ENCODE results near the gene LCN6. TPM values are rescaled to one million over a fixed set of nuclear protein-coding genes. Genes with fewer than 3 reads are reported as not detected.
"Not testable (repeated sequence)": the region's sequence is repeated elsewhere in the genome, so short reads cannot be mapped to it uniquely, and the experiment has no call there.

LCN6 gene
- polyA plus RNA-seq, 4 donors, result 1.4 to 21.5 (median 2.2) TPM; not detected in 1

DNA sequence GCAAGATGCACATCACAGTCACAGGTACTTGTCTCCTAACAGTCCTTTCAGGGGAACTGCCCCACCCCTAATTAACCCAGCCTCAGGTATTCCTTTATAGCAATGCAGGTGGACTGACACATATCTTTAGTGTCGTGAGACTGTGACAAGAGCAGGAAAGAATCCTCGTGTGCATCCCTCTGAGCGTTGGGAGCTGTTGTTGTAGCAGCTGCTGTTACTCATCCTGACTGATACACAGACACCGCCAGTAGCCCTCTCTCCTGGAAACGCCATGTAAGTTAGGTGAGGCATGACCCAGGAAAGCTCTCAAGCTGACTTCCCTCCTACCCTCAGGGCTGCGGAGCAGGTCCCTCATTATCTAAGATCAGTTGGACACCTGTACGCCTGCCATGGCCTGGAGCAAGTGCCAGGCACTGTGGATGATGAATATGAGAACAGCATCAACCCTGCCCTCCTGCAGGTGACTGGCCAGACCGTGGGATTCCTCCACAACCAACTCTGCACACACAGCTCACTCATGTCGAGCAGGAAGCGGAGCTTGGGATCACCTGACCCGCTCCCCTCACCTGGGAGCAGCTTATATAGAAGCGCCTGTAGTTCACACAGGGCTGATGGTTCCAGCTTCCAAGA is 26.2 kb upstream of the LCN6 start:
- Histone ChIP-seq H3K4me1 (ENCODE audit: control insufficient read depth in 3 of 3, insufficient read depth in 2 of 3, low read depth in 1 of 3, low read length in 2 of 3) (peaks cover 0 to 27% (median 0%) of the 10 kb centered on the region in 3 donors), H3K9me3 (ENCODE audit: control insufficient read depth in 2 of 2, insufficient read depth in 1 of 2, low read depth in 1 of 2, low read length in 1 of 2) (peaks cover 1 to 22% of the 10 kb centered on the region in 2 donors), H3K27ac (ENCODE audit: low read depth in 1 of 3, low read length in 2 of 3) (no peak overlapping the region), H3K4me3 (ENCODE audit: low read depth in 1 of 3, low read length in 3 of 3) (no peak overlapping the region), H3K27me3 (ENCODE audit: control insufficient read depth in 3 of 3, insufficient read depth in 3 of 3, low read length in 3 of 3) (no peaks in the 10 kb centered on the region), H3K36me3 (ENCODE audit: control insufficient read depth in 3 of 3, insufficient read depth in 2 of 3, low read depth in 1 of 3, low read length in 3 of 3) (no peaks in the 10 kb centered on the region)
- FAIRE-seq (no peak), DNase-seq (no peak)
- 88 to 94% (median 89%) methylated on average over 12 of the region's 12 CpGs for WGBS, 3 donors

DNA sequence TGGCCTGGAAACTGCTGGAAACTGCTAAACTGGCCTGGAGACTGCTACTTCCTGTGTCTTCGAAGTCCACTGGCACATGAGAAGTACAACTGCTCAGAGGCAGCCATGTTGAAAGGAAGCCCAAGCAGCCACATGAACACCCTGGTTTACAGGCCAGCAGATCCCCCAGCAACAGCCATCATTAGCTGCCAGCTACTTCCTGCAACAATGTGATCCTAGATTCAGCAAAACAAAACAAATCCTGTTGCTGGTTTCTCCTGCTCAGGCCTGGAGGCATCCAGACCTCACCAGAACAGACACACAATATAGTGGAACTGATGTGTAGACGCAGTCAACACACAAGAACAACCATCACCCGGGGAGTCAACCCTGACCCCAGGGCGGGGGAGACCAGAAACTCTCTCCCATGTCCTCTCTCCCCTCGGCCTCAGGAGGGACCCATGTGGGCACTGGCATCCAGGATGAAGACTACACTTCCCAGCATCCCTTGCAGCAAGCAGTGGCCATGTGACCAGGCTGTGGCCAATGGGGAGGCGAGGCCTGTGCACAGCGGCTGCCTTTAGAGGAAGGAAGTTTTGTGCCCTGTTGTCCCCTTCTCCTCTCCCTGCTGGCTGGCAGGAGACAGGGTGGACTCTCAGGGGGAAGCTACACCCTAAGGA is 25.2 kb upstream of the LCN6 start:
- FAIRE-seq (no peak), DNase-seq (no peak)
- Histone ChIP-seq H3K4me1 (ENCODE audit: control insufficient read depth in 3 of 3, insufficient read depth in 2 of 3, low read depth in 1 of 3, low read length in 2 of 3) (peaks cover 0 to 24% (median 0%) of the 10 kb centered on the region in 3 donors), H3K27ac (ENCODE audit: low read depth in 1 of 3, low read length in 2 of 3) (no peak overlapping the region), H3K36me3 (ENCODE audit: control insufficient read depth in 3 of 3, insufficient read depth in 2 of 3, low read depth in 1 of 3, low read length in 3 of 3) (no peaks in the 10 kb centered on the region), H3K4me3 (ENCODE audit: low read depth in 1 of 3, low read length in 3 of 3) (no peak overlapping the region), H3K9me3 (ENCODE audit: control insufficient read depth in 2 of 2, insufficient read depth in 1 of 2, low read depth in 1 of 2, low read length in 1 of 2) (peaks cover 1 to 22% of the 10 kb centered on the region in 2 donors), H3K27me3 (ENCODE audit: control insufficient read depth in 3 of 3, insufficient read depth in 3 of 3, low read length in 3 of 3) (no peaks in the 10 kb centered on the region)
- WGBS, 3 donors, result 76 to 86% (median 84%) methylated on average over 7 of the region's 7 CpGs

DNA sequence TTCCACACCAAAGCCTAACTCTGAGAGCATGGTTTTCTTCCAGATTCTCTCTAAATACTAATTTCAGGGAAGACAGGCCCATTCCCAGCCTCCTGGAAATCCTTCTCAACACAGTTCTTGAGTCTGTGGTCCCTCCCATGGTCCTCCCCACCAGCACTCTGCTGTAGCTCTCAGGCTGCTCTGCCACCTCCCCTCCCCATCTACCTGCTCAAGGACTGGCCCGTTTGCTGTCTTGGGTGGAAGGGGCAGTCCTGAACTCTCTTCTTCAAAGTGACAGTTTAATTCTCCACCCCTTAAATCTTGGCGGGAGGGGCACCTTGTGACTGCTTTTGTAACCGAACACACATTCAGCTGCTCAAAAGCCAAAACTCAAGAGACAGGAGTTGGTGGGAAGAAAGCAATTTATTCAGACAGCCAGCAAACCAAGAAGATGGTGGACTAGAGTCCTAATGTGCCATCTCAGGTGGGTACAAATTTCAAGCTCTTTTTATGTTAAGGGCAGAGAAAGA is 23.6 kb upstream of the LCN6 start:
- Histone ChIP-seq H3K4me3 (ENCODE audit: low read depth in 1 of 3, low read length in 3 of 3) (no peak overlapping the region), H3K9me3 (ENCODE audit: control insufficient read depth in 2 of 2, insufficient read depth in 1 of 2, low read depth in 1 of 2, low read length in 1 of 2) (peaks cover 1 to 26% of the 10 kb centered on the region in 2 donors), H3K36me3 (ENCODE audit: control insufficient read depth in 3 of 3, insufficient read depth in 2 of 3, low read depth in 1 of 3, low read length in 3 of 3) (no peaks in the 10 kb centered on the region), H3K4me1 (ENCODE audit: control insufficient read depth in 3 of 3, insufficient read depth in 2 of 3, low read depth in 1 of 3, low read length in 2 of 3) (peaks cover 0 to 10% (median 0%) of the 10 kb centered on the region in 3 donors), H3K27me3 (ENCODE audit: control insufficient read depth in 3 of 3, insufficient read depth in 3 of 3, low read length in 3 of 3) (no peaks in the 10 kb centered on the region), H3K27ac (ENCODE audit: low read depth in 1 of 3, low read length in 2 of 3) (no peak overlapping the region)
- DNase-seq (no peak), FAIRE-seq (no peak)
- 74 to 77% (median 74%) methylated on average over 3 of the region's 3 CpGs for WGBS, 3 donors

DNA sequence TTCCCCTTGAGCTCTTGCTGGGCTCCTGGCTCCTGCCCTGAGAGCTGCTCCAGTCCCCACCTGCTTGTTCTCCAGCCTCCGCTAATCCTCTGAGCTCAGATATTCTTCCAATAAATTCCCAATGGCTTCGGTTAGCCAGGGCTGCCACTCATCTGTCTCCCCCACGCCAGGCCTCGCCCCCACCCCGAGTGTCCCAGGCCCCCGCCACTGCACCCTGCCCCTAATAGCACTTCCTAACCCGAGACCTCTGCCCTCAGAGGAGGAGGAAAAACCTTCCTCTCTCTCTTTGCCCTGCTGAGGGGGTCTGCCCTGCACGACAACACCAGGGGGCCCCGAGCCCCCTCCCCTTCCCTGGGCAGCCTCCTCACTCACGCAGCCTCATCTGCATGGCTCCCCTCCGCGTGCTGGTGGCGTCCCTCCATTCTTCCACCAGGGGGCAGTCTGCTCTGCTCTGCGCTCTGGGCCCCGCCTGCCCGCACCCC is 21.4 kb upstream of the LCN6 start:
- H3K9me3 ChIP-seq (ENCODE audit: control insufficient read depth in 2 of 2, insufficient read depth in 1 of 2, low read depth in 1 of 2, low read length in 1 of 2), result peaks cover 1 to 28% of the 10 kb centered on the region in 2 donors
- no peak overlapping the region for H3K4me3 ChIP-seq (ENCODE audit: low read depth in 1 of 3, low read length in 3 of 3)
- FAIRE-seq, result no peak
- 6 to 12% (median 10%) methylated on average over 11 to 16 of the region's 16 CpGs for WGBS, 3 donors
- H3K36me3 ChIP-seq (ENCODE audit: control insufficient read depth in 3 of 3, insufficient read depth in 2 of 3, low read depth in 1 of 3, low read length in 3 of 3), result no peaks in the 10 kb centered on the region
- H3K27ac ChIP-seq (ENCODE audit: low read depth in 1 of 3, low read length in 2 of 3), result no peak overlapping the region
- H3K27me3 ChIP-seq (ENCODE audit: control insufficient read depth in 3 of 3, insufficient read depth in 3 of 3, low read length in 3 of 3), result no peaks in the 10 kb centered on the region
- DNase-seq, result peak in 1 of 2 donors; percentile 47
- peaks cover 0 to 8% (median 0%) of the 10 kb centered on the region in 3 donors for H3K4me1 ChIP-seq (ENCODE audit: control insufficient read depth in 3 of 3, insufficient read depth in 2 of 3, low read depth in 1 of 3, low read length in 2 of 3)

DNA sequence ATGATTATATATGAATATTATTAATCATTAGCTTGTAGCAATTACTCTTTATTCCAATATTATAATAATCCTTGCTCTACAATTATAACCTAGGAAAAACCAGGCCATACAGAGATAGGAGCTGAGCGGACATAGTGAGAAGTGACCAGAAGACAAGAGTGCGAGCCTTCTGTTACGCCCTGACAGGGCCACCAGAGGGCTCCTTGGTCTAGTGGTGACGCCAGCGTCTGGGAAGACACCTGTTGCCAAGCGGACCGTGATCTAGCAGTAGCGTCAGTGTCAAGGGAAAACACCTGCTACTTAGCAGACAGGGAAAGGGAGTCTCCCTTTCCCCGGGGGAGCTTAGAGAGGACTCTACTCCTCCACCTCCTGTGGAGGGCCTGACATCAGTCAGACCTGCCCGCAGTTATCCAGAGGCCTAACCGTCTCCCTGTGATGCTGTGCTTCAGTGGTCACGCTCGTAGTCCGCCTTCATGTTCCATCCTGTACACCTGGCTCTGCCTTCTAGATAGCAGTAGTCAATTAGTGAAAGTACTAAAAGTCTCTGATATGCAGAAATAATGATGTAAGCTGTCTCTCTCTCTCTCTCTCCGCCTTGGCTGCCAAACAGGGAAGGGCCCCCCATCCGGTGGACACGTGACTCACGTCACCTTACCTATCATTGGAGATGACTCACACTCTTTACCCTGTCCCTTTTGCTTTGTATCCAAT is 18.2 kb upstream of the LCN6 start:
- H3K27ac ChIP-seq (ENCODE audit: low read depth in 1 of 3, low read length in 2 of 3); H3K4me3 ChIP-seq (ENCODE audit: low read depth in 1 of 3, low read length in 3 of 3); FAIRE-seq; H3K27me3 ChIP-seq (ENCODE audit: control insufficient read depth in 3 of 3, insufficient read depth in 3 of 3, low read length in 3 of 3); H3K36me3 ChIP-seq (ENCODE audit: control insufficient read depth in 3 of 3, insufficient read depth in 2 of 3, low read depth in 1 of 3, low read length in 3 of 3): not testable (repeated sequence)
- peaks cover 0 to 20% (median 0%) of the 10 kb centered on the region in 3 donors for H3K4me1 ChIP-seq (ENCODE audit: control insufficient read depth in 3 of 3, insufficient read depth in 2 of 3, low read depth in 1 of 3, low read length in 2 of 3)
- DNase-seq, result peak in 1 of 2 donors; percentile 73
- H3K9me3 ChIP-seq (ENCODE audit: control insufficient read depth in 2 of 2, insufficient read depth in 1 of 2, low read depth in 1 of 2, low read length in 1 of 2), result peaks cover 0 to 11% of the 10 kb centered on the region in 2 donors
- 17 to 42% (median 32%) methylated on average over 12 to 18 of the region's 18 CpGs for WGBS, 3 donors

DNA sequence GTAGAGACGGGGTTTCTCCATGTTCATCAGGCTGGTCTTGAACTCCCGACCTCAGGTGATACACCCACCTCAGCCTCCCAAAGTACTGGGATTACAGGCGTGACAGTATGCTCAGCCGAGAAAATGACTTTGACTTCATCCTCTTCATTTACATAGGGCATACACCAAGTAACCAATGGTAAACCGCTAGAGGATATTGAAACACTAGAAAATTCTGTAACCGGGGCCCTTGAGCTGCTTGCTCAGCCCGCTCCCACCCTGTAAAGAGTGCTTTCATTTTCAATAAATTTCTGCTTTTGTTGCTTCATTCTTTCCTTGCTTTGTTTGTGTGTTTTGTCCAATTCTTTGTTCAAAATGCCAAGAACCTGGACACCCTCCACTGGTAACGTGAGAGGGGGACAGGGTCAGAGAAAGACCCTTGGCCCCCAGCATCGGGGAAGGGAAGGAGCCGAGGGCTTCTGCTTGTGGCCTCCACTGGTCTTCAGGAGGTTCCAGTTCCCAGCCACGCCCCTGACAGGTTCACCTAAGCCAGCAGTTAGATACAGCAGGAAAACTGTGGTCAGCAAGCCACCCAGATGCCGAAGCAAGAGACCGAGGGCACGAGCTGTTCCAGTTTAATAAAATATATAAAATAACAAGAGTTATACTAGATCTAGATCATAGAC is 17.6 kb upstream of the LCN6 start:
- not testable (repeated sequence) for DNase-seq
- WGBS, 3 donors, result 24 to 69% (median 38%) methylated on average over 14 of the region's 14 CpGs

DNA sequence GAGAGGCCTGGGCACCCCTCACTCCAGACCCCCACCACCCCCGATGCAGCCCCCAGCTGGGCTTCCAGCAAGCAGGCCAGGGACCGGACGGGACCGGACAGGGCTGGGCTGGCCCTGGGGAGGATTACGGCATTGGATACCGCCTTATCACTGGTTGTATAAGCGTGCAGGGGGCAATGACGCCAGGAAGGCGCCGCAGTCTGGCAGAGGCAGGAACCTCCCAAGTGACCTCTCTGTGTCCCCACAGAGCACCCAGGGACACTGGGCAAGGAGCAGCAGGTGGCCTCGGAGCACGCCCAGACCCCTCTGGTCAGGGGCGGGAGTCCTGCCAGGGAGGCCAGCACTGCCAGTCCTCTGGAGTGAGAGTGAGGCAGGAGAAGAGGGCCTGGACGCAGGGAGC is 16.7 kb upstream of the LCN6 start:
- no peaks in the 10 kb centered on the region for H3K27me3 ChIP-seq (ENCODE audit: control insufficient read depth in 3 of 3, insufficient read depth in 3 of 3, low read length in 3 of 3)
- FAIRE-seq, result no peak

More for the DNA sequence above, 17.6 kb upstream of the LCN6 start:
- not testable (repeated sequence) for H3K36me3 ChIP-seq (ENCODE audit: control insufficient read depth in 3 of 3, insufficient read depth in 2 of 3, low read depth in 1 of 3, low read length in 3 of 3); H3K4me3 ChIP-seq (ENCODE audit: low read depth in 1 of 3, low read length in 3 of 3); FAIRE-seq; H3K27me3 ChIP-seq (ENCODE audit: control insufficient read depth in 3 of 3, insufficient read depth in 3 of 3, low read length in 3 of 3)
- Histone ChIP-seq H3K9me3 (ENCODE audit: control insufficient read depth in 2 of 2, insufficient read depth in 1 of 2, low read depth in 1 of 2, low read length in 1 of 2) (peaks cover 0 to 11% of the 10 kb centered on the region in 2 donors), H3K27ac (ENCODE audit: low read depth in 1 of 3, low read length in 2 of 3) (peak overlapping the region in 1 of 3 donors; percentile 67), H3K4me1 (ENCODE audit: control insufficient read depth in 3 of 3, insufficient read depth in 2 of 3, low read depth in 1 of 3, low read length in 2 of 3) (peaks cover 0 to 20% (median 0%) of the 10 kb centered on the region in 3 donors)

More for the DNA sequence above, 16.7 kb upstream of the LCN6 start:
- H3K4me3 ChIP-seq (ENCODE audit: low read depth in 1 of 3, low read length in 3 of 3), result no peak overlapping the region
- no peak overlapping the region for H3K27ac ChIP-seq (ENCODE audit: low read depth in 1 of 3, low read length in 2 of 3)
- 49 to 84% (median 68%) methylated on average over 14 of the region's 14 CpGs for WGBS, 3 donors
- no peaks in the 10 kb centered on the region for H3K36me3 ChIP-seq (ENCODE audit: control insufficient read depth in 3 of 3, insufficient read depth in 2 of 3, low read depth in 1 of 3, low read length in 3 of 3)
- DNase-seq, result peak in 1 of 2 donors; percentile 49
- peaks cover 0 to 20% (median 0%) of the 10 kb centered on the region in 3 donors for H3K4me1 ChIP-seq (ENCODE audit: control insufficient read depth in 3 of 3, insufficient read depth in 2 of 3, low read depth in 1 of 3, low read length in 2 of 3)
- H3K9me3 ChIP-seq (ENCODE audit: control insufficient read depth in 2 of 2, insufficient read depth in 1 of 2, low read depth in 1 of 2, low read length in 1 of 2), result peaks cover 0 to 11% of the 10 kb centered on the region in 2 donors

Measured in small intestine (tissue), 7 donors.